ENCODE measurements around the gene GNAL.
A peak's percentile ranks its signal among the peaks of the same experiment; 100 is the strongest.
"Not testable (repeated sequence)": the region's sequence is repeated elsewhere in the genome, so short reads cannot be mapped to it uniquely, and the experiment has no call there.

GNAL gene

GRCh38 chr18:11854554-11854953, 165.5 kb downstream of the GNAL start:
- DNase-seq = not testable (repeated sequence)

- peak; percentile 97 for DNase-seq
Measured at GRCh38 chr18:11857177-11857887, 168.3 kb downstream of the GNAL start.

- no peak for DNase-seq
Measured at GRCh38 chr18:11859282-11859830, 170.3 kb downstream of the GNAL start.

DNA sequence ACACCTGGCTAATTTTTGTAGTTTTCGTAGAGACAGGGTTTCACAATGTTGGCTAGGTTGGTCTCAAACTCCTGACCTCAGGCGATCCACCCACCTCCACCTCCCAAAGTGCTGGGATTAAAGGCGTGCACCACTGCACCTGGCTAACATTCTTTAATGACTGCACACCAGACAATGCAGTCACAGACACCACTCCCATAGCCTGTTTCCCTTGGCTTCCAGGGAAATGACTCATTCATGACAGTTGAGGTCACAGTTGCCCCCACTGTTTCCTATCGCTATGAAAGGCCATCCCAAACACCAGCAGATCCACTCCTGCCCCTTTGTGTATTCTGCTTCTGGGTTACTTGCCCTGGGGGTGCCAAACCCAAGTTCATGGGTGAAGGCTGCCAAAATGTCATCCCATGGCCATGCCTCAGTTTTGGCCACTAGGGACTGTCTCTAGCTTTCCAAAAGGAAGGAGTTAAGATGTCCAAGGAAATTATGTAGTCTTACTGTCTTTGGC, 170.9 kb downstream of the GNAL start:
- peak; percentile 62 for DNase-seq

- DNase-seq = no peak
Measured at GRCh38 chr18:11860594-11861450, 171.8 kb downstream of the GNAL start.

DNA sequence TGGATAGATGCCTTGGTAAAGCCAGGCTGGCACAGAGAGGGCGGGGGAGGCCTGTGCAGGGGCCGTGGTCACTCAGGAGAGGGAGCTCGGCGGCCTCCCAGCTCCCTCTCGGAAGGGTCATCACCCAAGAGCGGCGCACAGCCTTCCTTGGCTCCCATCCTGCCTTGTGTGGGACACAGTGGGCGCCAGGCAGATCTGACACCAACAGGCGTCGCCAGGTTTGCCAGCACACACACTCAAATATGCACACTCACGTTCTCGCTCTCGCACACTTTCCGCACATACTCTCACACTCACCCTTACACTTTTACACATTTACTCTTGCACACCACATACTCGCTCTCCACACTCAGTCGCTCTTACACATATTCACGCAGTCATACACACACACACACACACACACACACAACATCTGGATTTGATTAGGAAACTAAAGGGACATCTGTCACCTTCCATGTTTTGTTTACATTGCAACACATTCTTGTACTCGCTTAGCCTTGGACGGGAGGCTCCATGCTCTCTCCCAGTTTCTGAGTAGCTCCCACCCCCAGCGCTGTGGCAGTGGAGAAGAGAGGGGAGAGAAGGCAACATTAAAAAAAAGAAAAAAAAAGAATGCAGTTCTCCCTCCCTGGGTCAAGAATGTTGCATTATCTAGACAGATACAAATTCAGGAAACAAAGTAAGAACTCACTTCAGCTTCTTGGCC, 172.7 kb downstream of the GNAL start:
- DNase-seq = peak; percentile 43

GRCh38 chr18:11862468-11863137, 173.5 kb downstream of the GNAL start:
- no peak for DNase-seq

DNA sequence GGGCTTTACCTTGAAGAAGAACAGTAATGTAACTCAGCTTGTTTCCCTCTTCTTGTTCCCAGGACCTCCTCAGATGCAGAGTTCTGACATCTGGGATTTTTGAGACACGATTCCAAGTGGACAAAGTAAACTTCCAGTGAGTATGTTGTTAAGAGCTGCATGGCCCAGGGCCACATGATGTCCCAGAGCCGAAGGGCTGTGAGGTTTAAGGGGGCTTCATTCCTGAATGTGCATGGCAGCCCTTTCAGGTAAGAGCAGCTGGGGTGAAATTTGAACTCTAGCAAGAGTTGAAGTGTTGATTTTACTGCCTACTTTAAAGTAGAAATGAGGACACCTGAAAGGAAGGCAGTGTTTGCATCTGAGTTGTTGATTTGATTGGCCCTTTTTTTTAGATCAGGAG, 175.4 kb downstream of the GNAL start:
- no peak for DNase-seq

DNA sequence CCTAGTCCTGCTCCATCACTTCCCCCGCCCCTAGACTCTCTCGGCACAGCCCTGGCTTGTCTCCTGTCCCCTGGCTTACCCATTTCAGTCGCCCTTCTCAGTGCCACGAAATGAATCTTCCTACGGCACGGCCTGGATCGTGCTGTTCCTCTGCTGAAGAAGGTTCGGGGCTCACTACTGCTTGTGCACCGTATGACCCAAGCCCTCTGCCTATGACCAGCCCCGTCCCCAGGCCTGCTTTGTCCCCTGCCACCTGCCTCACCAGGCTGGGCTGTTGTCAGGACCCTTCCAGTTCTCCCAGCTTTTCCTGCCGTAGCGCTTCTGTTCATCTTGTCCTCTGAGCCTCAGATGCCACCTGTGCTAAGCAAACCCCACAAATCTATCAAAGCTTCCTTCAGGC, 176.0 kb downstream of the GNAL start:
- DNase-seq = no peak

DNA sequence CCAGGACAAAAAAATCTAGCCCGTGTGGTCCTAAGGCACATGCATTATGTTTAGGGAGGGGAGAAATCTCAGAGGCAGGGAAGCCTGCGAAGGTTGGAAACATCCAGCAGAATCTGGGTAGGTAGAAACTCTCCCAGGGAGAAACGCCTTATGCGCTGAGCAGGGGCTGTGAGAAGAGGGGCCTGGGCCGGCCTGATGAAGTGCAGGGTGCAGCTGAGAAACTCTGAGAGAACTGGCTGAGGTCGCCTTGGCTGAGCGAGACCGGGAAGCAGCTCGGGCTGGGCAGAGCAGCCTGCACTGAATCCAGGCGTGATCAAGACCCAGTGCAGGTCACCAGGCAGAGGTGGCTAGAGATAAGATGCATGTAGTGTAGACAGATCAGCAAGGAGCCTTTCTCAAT, 177.3 kb downstream of the GNAL start:
- no peak for DNase-seq

- no peak for DNase-seq
Measured at GRCh38 chr18:11866764-11867163, 177.7 kb downstream of the GNAL start.

GRCh38 chr18:11868230-11868629, 179.2 kb downstream of the GNAL start:
- DNase-seq = no peak

GRCh38 chr18:11871501-11871900, 182.4 kb downstream of the GNAL start:
- no peak for DNase-seq

- DNase-seq = no peak
Measured at GRCh38 chr18:11872479-11873136, 183.5 kb downstream of the GNAL start.

GRCh38 chr18:11873670-11874340, 184.7 kb downstream of the GNAL start:
- DNase-seq = no peak

DNA sequence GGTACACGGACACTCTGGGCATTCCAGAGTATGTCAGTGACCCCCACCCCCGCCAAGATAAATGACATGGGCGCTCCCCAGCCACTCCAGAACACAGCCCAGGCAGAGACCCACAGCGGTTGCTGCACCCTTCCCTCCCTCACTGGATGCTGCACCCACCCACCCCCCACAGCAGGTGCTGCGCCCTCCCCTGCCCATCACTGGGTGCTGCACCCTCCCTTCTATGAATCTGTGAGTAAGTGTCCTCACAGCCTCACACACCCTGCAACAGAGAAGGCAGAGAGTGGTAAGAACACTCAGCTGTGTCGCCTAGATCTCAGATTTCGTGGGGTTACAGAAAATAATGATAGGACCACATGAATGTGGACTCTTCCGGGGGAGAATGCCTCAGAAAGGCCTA, 185.6 kb downstream of the GNAL start:
- DNase-seq = no peak

- no peak for DNase-seq
Measured at GRCh38 chr18:11877497-11878135, 188.6 kb downstream of the GNAL start.

GRCh38 chr18:11880586-11881304, 191.7 kb downstream of the GNAL start:
- no peak for DNase-seq

DNA sequence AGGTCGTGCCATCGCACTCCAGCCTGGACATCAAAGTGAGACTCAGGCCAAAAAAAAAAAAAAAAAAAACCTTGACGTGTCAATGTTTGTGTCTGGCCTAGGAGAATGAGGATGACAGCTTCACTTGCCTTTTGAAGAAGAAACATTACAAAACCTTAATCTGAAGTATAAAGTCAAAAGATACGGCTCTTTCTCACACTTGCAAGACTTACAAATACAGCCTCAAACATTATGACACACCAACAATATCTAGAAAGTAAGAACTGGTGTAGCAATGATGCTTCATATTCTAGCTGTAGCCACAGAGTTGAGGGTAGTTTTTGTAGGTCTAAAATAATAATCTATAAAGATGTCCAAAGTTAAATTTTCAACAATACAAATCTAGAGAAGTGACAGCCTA, 193.6 kb downstream of the GNAL start:
- DNase-seq = no peak

- DNase-seq = no peak
Measured at GRCh38 chr18:11883153-11883552, 194.1 kb downstream of the GNAL start.

All from fibroblast of skin of abdomen (primary cell).